Measurements from ENCODE around the gene MKRN2OS.
"Not testable (repeated sequence)": the region's sequence is repeated elsewhere in the genome, so short reads cannot be mapped to it uniquely, and the experiment has no call there.

The MKRN2OS gene

GRCh38 chr3:12561397-12561796 is 16.1 kb upstream of the MKRN2OS start:
- no peak for DNase-seq (ENCODE audit: low read depth, low spot score)

DNA sequence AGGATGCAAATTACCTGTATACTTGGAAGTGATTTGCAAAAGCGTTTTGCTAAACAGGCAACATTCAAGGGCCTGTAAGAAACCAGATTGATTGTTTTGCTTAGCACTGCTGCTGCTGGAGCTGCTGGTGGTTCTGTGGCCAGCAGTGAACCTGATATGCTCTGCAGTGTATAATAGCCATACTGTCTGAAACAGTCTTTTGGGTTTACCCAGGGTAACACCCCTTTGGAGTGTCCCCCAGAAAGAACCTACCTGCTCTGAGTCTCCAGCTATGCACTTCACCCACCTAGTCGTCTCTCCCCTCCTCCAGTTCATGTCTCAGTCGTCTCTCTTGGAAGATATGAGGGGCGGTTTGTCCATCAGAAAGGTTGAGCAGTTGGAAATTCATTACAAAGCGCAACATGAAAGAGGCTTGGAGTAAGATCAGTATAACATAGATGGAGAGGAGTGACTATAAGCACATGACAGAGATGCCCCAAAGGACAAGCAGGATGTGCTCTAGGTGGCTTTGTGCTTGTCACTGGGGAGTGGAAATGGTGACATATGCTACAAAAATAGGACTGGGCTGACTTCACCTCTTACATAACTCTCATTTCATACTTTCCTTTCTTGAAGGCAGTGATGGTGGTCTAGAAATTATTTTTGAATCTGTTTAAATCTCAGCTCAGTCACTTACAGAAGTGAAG is 15.3 kb upstream of the MKRN2OS start:
- DNase-seq (ENCODE audit: low read depth, low spot score) = no peak

DNA sequence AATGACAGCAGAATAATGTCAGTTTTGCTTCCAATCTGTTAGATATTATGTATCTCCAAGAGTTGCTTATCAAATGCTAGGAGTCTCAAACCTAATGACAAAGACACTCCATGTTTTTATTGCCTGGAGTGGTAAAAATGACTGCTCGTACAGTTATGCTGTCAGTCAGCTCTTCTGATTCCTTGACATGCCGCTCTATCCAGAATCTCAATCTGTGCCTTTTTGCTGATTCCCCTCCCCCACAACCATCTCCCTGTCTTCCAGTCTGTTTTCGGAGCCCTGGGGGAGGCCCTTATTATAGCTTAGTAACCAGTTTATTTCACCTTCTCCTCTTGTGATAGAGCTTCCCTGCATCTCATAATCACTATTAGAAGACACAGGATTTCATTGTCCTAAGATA is 14.2 kb upstream of the MKRN2OS start:
- DNase-seq (ENCODE audit: low read depth, low spot score) = no peak

DNA sequence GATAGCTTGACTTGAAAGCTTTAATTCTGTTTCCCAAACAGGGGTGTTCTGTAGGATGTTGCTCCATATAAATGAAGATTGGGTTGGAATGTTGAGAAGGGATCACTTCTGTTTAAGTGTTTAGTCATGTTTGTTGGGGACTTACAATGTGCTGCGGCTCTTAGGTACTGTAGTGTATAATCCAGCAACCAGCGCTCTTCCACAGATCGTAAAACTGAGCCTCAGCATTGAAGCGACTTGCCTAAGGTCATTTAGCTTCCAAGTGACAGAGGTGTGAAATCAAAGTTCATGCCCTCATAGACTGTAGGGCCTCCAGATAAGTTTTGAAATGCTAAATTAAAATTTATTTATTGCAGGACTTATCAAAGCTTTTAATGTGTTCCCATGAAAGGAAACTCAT is 13.4 kb upstream of the MKRN2OS start:
- peak; percentile 55 for DNase-seq (ENCODE audit: low read depth, low spot score)

- DNase-seq (ENCODE audit: low read depth, low spot score) = no peak
These were observed 12.3 kb upstream of the MKRN2OS start for GRCh38 chr3:12557473-12558100.

- peak; percentile 90 for DNase-seq (ENCODE audit: low read depth, low spot score)
These were observed 11.6 kb upstream of the MKRN2OS start, which contains the start of gene MKRN2 for GRCh38 chr3:12556690-12557472. Gene MKRN2, plus strand, starts transcription at chr3:12557087. Its CDS starts 64 bp downstream, at chr3:12557151.

- DNase-seq (ENCODE audit: low read depth, low spot score) = no peak
These were observed 11.0 kb upstream of the MKRN2OS start for GRCh38 chr3:12556314-12556689.

DNA sequence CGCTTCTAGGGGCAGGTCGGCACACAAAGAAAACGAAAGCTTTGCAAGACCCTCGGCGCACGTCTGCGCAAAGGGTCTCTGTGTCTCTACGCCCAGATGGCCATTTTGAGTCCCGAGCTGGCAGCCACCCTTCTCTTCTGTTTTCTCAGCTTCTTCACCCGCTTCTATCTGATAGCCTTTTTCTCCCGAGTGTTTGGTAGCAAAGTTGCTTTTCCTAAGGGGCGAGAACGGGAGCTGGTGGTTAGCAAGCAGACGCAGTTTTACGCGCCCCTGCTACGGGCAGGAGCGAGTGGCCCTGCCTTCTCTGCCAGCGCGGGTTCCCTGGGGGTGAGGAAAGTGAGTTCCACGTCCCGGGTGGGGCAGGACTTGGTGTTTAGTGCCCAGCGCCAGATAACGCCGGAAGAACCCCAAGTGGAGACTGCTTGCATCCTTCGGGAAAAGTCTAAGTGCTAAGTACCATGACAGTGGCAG is 8.7 kb upstream of the MKRN2OS start:
- DNase-seq (ENCODE audit: low read depth, low spot score) = peak; percentile 60

DNA sequence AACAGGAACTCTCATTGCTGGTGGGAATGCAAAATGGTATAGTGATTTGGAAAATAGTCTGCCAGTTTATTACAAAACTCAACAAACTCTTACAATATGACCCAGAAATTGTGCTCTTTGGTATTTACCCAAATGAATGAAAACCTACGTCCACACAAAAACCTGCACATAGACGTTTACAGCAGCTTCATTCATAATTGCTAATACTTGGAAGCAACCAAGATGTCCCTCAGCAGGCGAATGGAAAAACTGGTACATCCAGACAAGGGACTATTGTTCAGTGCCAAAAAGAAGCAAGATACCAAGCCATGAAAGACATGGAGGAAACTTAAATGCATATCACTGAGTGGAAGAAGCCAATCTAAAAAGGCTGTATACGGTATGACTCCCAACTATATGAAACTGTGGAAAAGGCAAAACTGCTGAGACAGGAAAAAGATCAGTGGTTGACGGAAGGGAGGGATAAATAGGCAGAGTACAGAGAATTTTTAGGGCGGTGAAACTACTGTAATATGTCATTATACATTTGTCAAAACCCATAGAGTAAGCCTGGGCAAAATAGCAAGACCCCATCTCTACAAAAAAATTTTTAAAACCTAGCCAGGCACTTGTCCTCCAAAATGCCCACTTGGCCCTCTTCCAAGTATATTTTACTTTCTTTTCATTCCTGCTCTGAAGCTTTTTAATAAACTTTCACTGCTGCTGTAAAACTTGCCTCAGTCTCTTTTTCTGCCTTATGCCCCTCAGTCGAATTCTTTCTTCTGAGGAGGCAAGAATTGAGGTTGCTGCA is 4.9 kb upstream of the MKRN2OS start:
- DNase-seq (ENCODE audit: low read depth, low spot score) = no peak

GRCh38 chr3:12544652-12545472 is 437 bp downstream of the MKRN2OS start:
- DNase-seq (ENCODE audit: low read depth, low spot score) = no peak

GRCh38 chr3:12543497-12543896 is 1.8 kb downstream of the MKRN2OS start:
- not testable (repeated sequence) for DNase-seq (ENCODE audit: low read depth, low spot score)

DNA sequence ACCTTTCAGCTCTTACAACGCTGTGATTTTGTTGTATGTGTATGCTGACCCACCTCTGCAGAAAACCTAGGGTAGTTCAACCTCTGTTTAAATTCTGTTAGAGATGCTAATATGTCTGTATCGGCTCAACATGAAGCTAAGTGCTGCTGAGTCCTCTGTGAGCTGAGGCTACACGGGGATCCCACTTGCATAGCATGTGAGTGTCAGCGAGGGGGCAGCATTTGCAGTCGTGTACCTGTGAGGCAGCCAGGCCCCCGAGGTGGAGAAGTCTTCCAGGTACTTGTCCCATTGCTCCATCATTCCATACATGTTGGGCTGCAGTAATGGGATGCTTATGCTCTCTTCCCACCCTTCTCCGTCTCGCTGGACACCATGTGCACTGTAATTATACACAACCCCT is 3.7 kb downstream of the MKRN2OS start:
- DNase-seq (ENCODE audit: low read depth, low spot score) = peak; percentile 35

GRCh38 chr3:12536423-12536822 is 8.9 kb downstream of the MKRN2OS start:
- no peak for DNase-seq (ENCODE audit: low read depth, low spot score)

- no peak for DNase-seq (ENCODE audit: low read depth, low spot score)
These were observed 13.1 kb downstream of the MKRN2OS start for GRCh38 chr3:12532182-12532581.

DNA sequence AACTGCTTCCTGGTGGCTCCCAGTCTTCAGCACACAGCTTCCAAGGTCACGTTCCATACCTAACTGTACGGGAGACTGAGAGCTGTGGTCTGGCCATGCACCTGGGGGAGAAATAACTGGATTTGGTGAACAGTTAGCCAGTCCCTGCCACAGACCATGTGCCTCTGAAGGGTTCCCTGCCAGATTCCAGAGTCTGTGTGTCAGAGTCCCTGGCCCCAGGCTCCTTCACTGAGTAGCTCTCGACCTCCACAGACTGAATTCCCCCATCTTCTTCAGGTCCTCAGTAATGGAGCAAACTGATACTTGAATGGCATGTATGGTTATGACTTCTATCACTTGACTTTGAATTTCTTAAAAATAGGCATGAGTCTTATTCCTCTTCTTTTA is 17.5 kb downstream of the MKRN2OS start:
- no peak for DNase-seq (ENCODE audit: low read depth, low spot score)

GRCh38 chr3:12522721-12523120 is 22.6 kb downstream of the MKRN2OS start:
- peak; percentile 8 for DNase-seq (ENCODE audit: low read depth, low spot score)

GRCh38 chr3:12521010-12521409 is 24.3 kb downstream of the MKRN2OS start:
- DNase-seq (ENCODE audit: low read depth, low spot score) = no peak

GRCh38 chr3:12518261-12519028 is 26.9 kb downstream of the MKRN2OS start:
- peak; percentile 16 for DNase-seq (ENCODE audit: low read depth, low spot score)

DNA sequence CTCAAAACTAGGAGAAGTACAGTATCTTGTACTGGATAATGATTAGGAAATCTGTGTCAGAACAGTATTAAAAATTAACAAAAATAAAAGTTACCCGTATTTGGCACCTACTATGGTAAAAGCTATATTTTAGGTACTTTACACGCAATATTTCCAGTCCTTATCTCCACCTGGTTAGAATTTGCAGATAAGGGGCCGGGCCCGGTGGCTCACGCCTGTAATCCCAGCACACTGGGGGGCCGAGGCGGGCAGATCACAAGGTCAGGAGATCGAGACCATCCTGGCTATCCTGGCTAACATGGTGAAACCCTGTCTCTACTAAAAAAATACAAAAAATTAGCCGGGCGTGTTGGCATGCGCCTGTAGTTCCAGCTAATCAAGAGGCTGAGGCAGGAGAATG is 28.4 kb downstream of the MKRN2OS start:
- DNase-seq (ENCODE audit: low read depth, low spot score) = no peak

- DNase-seq (ENCODE audit: low read depth, low spot score) = no peak
These were observed 29.7 kb downstream of the MKRN2OS start for GRCh38 chr3:12515631-12516030.
